GM19099 (cell line): ENCODE results near the gene C4orf33.

ENCODE experiments used
- POLR2A ChIP-seq: IDR thresholded peaks from 3 replicates; pipeline ENCODE4 v1.6.1; 2011; ENCODE audit warnings: low read depth; ENCODE audit not compliant: insufficient read length; ENCODE audit errors: extremely low read depth

Gene C4orf33

DNA sequence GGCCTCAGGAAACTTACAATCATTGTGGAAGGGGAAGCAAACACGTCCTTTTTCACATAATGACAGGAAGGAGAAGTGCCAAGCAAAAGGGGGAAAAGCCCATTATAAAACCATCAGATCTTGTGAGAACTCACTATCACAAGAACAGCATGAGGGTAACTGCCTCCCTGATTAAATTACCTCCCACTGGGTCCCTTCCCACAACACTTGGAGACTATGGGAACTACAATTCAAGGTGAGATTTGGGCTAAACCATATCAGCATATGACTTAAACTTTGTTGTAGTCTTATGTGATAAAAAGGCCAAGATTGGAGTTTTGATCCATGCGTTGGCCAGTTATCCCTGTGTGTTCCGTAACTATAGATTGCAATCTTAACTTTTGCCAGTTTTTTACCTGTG is 68.3 kb downstream of the C4orf33 start:
- TF ChIP-seq POLR2A: no peak
